HEK293 (cell line): Measurements from ENCODE around the gene CD81.

Experiments used
- CTCF ChIA-PET: fragments of 350-600 bp; formaldehyde crosslinking; extraction: SDS; loops from one replicate; lab custom pipeline; 2021; ENCODE audit warnings: antibody characterized with exemption; lab: Yijun Ruan, JAX
- POLR2A ChIA-PET: fragments of 300-600 bp; formaldehyde crosslinking; extraction: SDS; loops from one replicate; lab custom pipeline; 2020; ENCODE audit warnings: antibody characterized with exemption, inconsistent platforms; lab: Yijun Ruan, JAX
- H3K27ac ChIP-seq: fragments of 200-500 bp; sonication (Bioruptor generic); 2 replicates; pipeline ENCODE4 v1.5.1; 2014; ENCODE audit warnings: low read depth, low read length, control low read depth, inconsistent platforms; ENCODE audit errors: extremely low read depth
- H3K36me3 ChIP-seq, 2 experiments: fragments of 200-500 bp in 1 of 2; sonication (Bioruptor generic) in 1 of 2; 1 replicate in 1 of 2; 2 replicates in 1 of 2; pipeline ENCODE4 v1.5.1; 2014 to 2017; ENCODE audit warnings: inconsistent platforms in 2 of 2, low read length in 2 of 2; ENCODE audit not compliant: control insufficient read depth in 2 of 2, insufficient read depth in 1 of 2
- H3K4me1 ChIP-seq: fragments of 200-500 bp; sonication (Bioruptor generic); 2 replicates; pipeline ENCODE4 v1.5.1; 2014; ENCODE audit warnings: mild to moderate bottlenecking, low read length, inconsistent platforms; ENCODE audit not compliant: control insufficient read depth, insufficient read depth
- H3K4me3 ChIP-seq: 2 replicates; pipeline ENCODE4 v1.5.1; 2011; ENCODE audit warnings: low read depth, mild to moderate bottlenecking, control low read depth, low read length, moderate library complexity
- H3K9me3 ChIP-seq: fragments of 200-500 bp; sonication (Bioruptor generic); 2 replicates; pipeline ENCODE4 v1.5.1; 2014; ENCODE audit warnings: low read depth, low read length, inconsistent platforms; ENCODE audit not compliant: control insufficient read depth, insufficient read depth
- FEZF1 ChIP-seq: fragments of 450-650 bp; formaldehyde crosslinking; IDR thresholded peaks from 2 replicates; pipeline ENCODE4 v1.5.1; 2016; ENCODE audit warnings: missing biosample characterization, missing genetic modification characterization
- GLI4 ChIP-seq: fragments of 450-650 bp; formaldehyde crosslinking; IDR thresholded peaks from 2 replicates; pipeline ENCODE4 v1.5.1; 2016; ENCODE audit warnings: missing biosample characterization, missing genetic modification characterization
- INSM2 ChIP-seq: fragments of 450-650 bp; formaldehyde crosslinking; IDR thresholded peaks from 2 replicates; pipeline ENCODE4 v1.5.1; 2016; ENCODE audit warnings: missing biosample characterization, missing genetic modification characterization
- PRDM4 ChIP-seq: fragments of 450-650 bp; formaldehyde crosslinking; IDR thresholded peaks from 2 replicates; pipeline ENCODE4 v1.5.1; 2017; ENCODE audit warnings: missing biosample characterization, missing genetic modification characterization
- SALL2 ChIP-seq: fragments of 450-650 bp; formaldehyde crosslinking; IDR thresholded peaks from 2 replicates; pipeline ENCODE4 v1.5.0; 2017; ENCODE audit warnings: missing biosample characterization, mild to moderate bottlenecking, missing genetic modification characterization, borderline replicate concordance
- SCRT1 ChIP-seq: fragments of 450-650 bp; formaldehyde crosslinking; IDR thresholded peaks from 2 replicates; pipeline ENCODE4 v1.5.1; 2016; ENCODE audit warnings: missing biosample characterization, missing genetic modification characterization, borderline replicate concordance
- SETDB1 ChIP-seq: IDR thresholded peaks from one replicate; pipeline ENCODE4 v1.6.1; 2017; ENCODE audit warnings: mild to moderate bottlenecking, low read length, moderate library complexity, mixed read lengths; ENCODE audit not compliant: insufficient read length
- SP3 ChIP-seq: fragments of 450-650 bp; formaldehyde crosslinking; IDR thresholded peaks from 2 replicates; pipeline ENCODE4 v1.5.1; 2016; ENCODE audit warnings: missing biosample characterization, missing genetic modification characterization
- ZNF140 ChIP-seq: fragments of 450-650 bp; formaldehyde crosslinking; IDR thresholded peaks from 2 replicates; pipeline ENCODE4 v1.5.1; 2016; ENCODE audit warnings: missing biosample characterization, missing genetic modification characterization
- ZNF184 ChIP-seq: fragments of 450-650 bp; IDR thresholded peaks from 2 replicates; pipeline ENCODE4 v1.5.1; 2018; ENCODE audit warnings: missing biosample characterization, mild to moderate bottlenecking, missing genetic modification characterization
- ZNF266 ChIP-seq: fragments of 450-650 bp; formaldehyde crosslinking; IDR thresholded peaks from 2 replicates; pipeline ENCODE4 v1.5.1; 2016; ENCODE audit warnings: missing biosample characterization, missing genetic modification characterization, low read depth
- ZNF366 ChIP-seq: fragments of 450-650 bp; formaldehyde crosslinking; conservative IDR thresholded peaks from 2 replicates; pipeline ENCODE4 v1.5.1; 2016; ENCODE audit warnings: missing biosample characterization, missing genetic modification characterization
- ZNF37A ChIP-seq: fragments of 450-650 bp; IDR thresholded peaks from 2 replicates; pipeline ENCODE4 v1.5.1; 2018; ENCODE audit warnings: missing biosample characterization, missing genetic modification characterization
- ZNF510 ChIP-seq: fragments of 450-650 bp; formaldehyde crosslinking; IDR thresholded peaks from 2 replicates; pipeline ENCODE4 v1.5.1; 2018; ENCODE audit warnings: mild to moderate bottlenecking, missing genetic modification characterization, missing biosample characterization; ENCODE audit not compliant: insufficient replicate concordance
- ZNF521 ChIP-seq: fragments of 450-650 bp; formaldehyde crosslinking; IDR thresholded peaks from 2 replicates; pipeline ENCODE4 v1.5.1; 2017; ENCODE audit warnings: missing biosample characterization, mild to moderate bottlenecking, missing genetic modification characterization
- ZNF555 ChIP-seq: fragments of 450-650 bp; formaldehyde crosslinking; conservative IDR thresholded peaks from 2 replicates; pipeline ENCODE4 v1.5.1; 2017; ENCODE audit warnings: missing biosample characterization, mild to moderate bottlenecking, missing genetic modification characterization, inconsistent platforms
- ZNF658 ChIP-seq: fragments of 450-650 bp; formaldehyde crosslinking; IDR thresholded peaks from 2 replicates; pipeline ENCODE4; 2016; ENCODE audit warnings: missing biosample characterization, missing genetic modification characterization
- ZNF768 ChIP-seq: fragments of 450-650 bp; formaldehyde crosslinking; IDR thresholded peaks from 2 replicates; pipeline ENCODE4 v1.5.1; 2018; ENCODE audit warnings: missing biosample characterization, mild to moderate bottlenecking, missing genetic modification characterization
- TF ChIP-seq, protein P1 (sequence below): fragments of 450-650 bp; IDR thresholded peaks from 2 replicates; pipeline ENCODE4 v1.5.1; 2018; ENCODE audit warnings: missing biosample characterization, missing genetic modification characterization
- TF ChIP-seq, protein P2 (sequence below): IDR thresholded peaks from 2 replicates; pipeline ENCODE4 v1.6.1; 2011; ENCODE audit warnings: mild to moderate bottlenecking, low read depth, low read length, borderline replicate concordance
- TF ChIP-seq, protein P3 (sequence below): fragments of 450-650 bp; IDR thresholded peaks from 2 replicates; pipeline ENCODE4 v1.5.1; 2018; ENCODE audit warnings: missing biosample characterization, mild to moderate bottlenecking, missing genetic modification characterization

CD81 gene

DNA sequence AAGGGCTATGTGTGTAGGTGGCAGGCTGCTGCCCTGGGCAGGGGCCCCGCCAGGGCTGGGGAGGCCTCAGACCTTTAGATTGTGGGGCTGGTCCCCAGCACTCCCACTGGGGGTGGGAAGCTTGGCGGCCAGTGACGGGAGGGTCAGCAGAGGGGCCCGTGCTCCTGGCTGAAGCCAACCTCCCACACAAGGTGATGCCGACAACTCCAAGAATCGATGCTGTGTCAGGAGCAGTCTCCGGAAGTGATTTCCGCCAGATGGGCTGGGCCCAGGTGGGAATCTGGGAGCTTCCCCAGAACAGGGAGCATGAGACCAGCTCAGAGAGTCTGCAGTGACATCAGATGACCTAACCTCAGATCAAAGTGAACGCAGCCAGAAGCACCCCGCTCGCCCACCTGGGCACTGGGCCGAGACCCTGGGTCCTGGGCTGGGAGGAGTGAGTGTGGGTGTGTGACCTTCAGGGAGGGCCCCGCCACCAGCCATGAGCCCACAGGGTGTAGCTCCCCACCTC, 59.5 kb downstream of the CD81 start:
- no peak for TF ChIP-seq FEZF1 (tag by site-specific recombination)
- TF ChIP-seq ZNF140 (tag by site-specific recombination), result no peak
- no peak for TF ChIP-seq ZNF768 (tag by site-specific recombination)
- no peak for TF ChIP-seq SCRT1 (tag by site-specific recombination)
- TF ChIP-seq ZNF658 (tag by site-specific recombination), result no peak
- TF ChIP-seq SP3, result no peak
- no peak for TF ChIP-seq ZNF521 (tag by site-specific recombination)
- no peak for TF ChIP-seq ZNF266
- no peak for TF ChIP-seq ZNF510 (tag by site-specific recombination)
- no peak for TF ChIP-seq PRDM4
- no peak for TF ChIP-seq SETDB1
- TF ChIP-seq ZNF184, result no peak
- no peak for TF ChIP-seq ZNF366 (tag by site-specific recombination)
- Histone ChIP-seq H3K9me3 (no peaks in the 10 kb centered on the region), H3K4me1 (no peaks in the 10 kb centered on the region), H3K4me3 (no peak overlapping the region), H3K36me3 (no peaks in the 10 kb centered on the region), H3K27ac (no peak overlapping the region)
- CTCF ChIA-PET, result interaction anchor here (0.7 to 4.3 kb wide), 4 partner anchors 13 to 608 kb away, joined by 3 to 24 read pairs (median 4); no protein-coding TSS in a partner anchor
- POLR2A ChIA-PET, result no interaction called here

- Histone ChIP-seq H3K4me1 (no peaks in the 10 kb centered on the region), H3K36me3 (no peaks in the 10 kb centered on the region), H3K27ac (no peak overlapping the region), H3K4me3 (no peak overlapping the region), H3K9me3 (no peaks in the 10 kb centered on the region)
- TF ChIP-seq ZNF37A (tag by site-specific recombination) (no peak), INSM2 (tag by site-specific recombination) (no peak), ZNF555 (tag by site-specific recombination) (no peak), ZNF140 (tag by site-specific recombination) (no peak), GLI4 (tag by site-specific recombination) (no peak), SALL2 (tag by site-specific recombination) (no peak)
- TF ChIP-seq, protein P1, sequence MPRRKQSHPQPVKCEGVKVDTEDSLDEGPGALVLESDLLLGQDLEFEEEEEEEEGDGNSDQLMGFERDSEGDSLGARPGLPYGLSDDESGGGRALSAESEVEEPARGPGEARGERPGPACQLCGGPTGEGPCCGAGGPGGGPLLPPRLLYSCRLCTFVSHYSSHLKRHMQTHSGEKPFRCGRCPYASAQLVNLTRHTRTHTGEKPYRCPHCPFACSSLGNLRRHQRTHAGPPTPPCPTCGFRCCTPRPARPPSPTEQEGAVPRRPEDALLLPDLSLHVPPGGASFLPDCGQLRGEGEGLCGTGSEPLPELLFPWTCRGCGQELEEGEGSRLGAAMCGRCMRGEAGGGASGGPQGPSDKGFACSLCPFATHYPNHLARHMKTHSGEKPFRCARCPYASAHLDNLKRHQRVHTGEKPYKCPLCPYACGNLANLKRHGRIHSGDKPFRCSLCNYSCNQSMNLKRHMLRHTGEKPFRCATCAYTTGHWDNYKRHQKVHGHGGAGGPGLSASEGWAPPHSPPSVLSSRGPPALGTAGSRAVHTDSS (tag by site-specific recombination), result no peak
- TF ChIP-seq, protein P2, sequence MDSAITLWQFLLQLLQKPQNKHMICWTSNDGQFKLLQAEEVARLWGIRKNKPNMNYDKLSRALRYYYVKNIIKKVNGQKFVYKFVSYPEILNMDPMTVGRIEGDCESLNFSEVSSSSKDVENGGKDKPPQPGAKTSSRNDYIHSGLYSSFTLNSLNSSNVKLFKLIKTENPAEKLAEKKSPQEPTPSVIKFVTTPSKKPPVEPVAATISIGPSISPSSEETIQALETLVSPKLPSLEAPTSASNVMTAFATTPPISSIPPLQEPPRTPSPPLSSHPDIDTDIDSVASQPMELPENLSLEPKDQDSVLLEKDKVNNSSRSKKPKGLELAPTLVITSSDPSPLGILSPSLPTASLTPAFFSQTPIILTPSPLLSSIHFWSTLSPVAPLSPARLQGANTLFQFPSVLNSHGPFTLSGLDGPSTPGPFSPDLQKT, result no peak
- TF ChIP-seq, protein P3, sequence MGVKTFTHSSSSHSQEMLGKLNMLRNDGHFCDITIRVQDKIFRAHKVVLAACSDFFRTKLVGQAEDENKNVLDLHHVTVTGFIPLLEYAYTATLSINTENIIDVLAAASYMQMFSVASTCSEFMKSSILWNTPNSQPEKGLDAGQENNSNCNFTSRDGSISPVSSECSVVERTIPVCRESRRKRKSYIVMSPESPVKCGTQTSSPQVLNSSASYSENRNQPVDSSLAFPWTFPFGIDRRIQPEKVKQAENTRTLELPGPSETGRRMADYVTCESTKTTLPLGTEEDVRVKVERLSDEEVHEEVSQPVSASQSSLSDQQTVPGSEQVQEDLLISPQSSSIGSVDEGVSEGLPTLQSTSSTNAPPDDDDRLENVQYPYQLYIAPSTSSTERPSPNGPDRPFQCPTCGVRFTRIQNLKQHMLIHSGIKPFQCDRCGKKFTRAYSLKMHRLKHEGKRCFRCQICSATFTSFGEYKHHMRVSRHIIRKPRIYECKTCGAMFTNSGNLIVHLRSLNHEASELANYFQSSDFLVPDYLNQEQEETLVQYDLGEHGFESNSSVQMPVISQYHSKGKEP (tag by site-specific recombination), result no peak
- ChIA-PET CTCF (interaction anchor here (0.9 to 4.3 kb wide), 2 partner anchors 17 to 95 kb away, joined by 4 to 24 read pairs; no protein-coding TSS in a partner anchor), POLR2A (no interaction called here)
Measured at GRCh38 chr11:2437516-2437915, 60.4 kb downstream of the CD81 start.
